OCI-LY3 (cell line): ENCODE measurements around the gene MAP4K5.

Source experiments
- H2AFZ ChIP-seq: fragments of 200-600, 300-600 bp; shearing (Covaris generic); 2 replicates; pipeline ENCODE4 v1.6.0; 2014; ENCODE audit warnings: antibody characterized with exemption, low read depth, low read length
- H3K27ac ChIP-seq: fragments of 200-600, 300-600 bp; sonication (generic); 2 replicates; pipeline ENCODE4 v1.5.1; 2014; ENCODE audit warnings: mild to moderate bottlenecking, low read length, moderate library complexity, mixed read lengths
- H3K27me3 ChIP-seq: fragments of 200-600, 300-600 bp; sonication (generic); 2 replicates; pipeline ENCODE4 v1.6.1; 2014; ENCODE audit warnings: low read depth, low read length, mixed read lengths
- H3K36me3 ChIP-seq: fragments of 200-600, 300-600 bp; sonication (generic); replicated peaks from 2 replicates; pipeline ENCODE3; 2014; ENCODE audit warnings: low read depth, low read length, mixed read lengths
- H3K4me1 ChIP-seq: fragments of 300-600, 200-600 bp; sonication (generic); 2 replicates; pipeline ENCODE4 v1.6.1; 2014; ENCODE audit warnings: low read length, mixed read lengths
- H3K4me2 ChIP-seq: fragments of 200-600, 300-600 bp; sonication (generic); 2 replicates; pipeline ENCODE4 v1.6.1; 2014; ENCODE audit warnings: low read length, mixed read lengths
- H3K4me3 ChIP-seq: fragments of 300-600, 200-600 bp; sonication (generic); 2 replicates; pipeline ENCODE4 v1.5.1; 2014; ENCODE audit warnings: antibody characterized with exemption, mild to moderate bottlenecking, low read length, moderate library complexity
- H3K79me2 ChIP-seq: fragments of 300-600, 200-600 bp; shearing (Covaris generic); 2 replicates; pipeline ENCODE4 v1.6.1; 2014; ENCODE audit warnings: mild to moderate bottlenecking, low read length, mixed read lengths
- H3K9ac ChIP-seq: fragments of 300-600, 200-600 bp; shearing (Covaris generic); 2 replicates; pipeline ENCODE4 v1.6.0; 2014; ENCODE audit warnings: mild to moderate bottlenecking, low read length, moderate library complexity
- H3K9me3 ChIP-seq: fragments of 200-600, 300-600 bp; shearing (Covaris generic); 2 replicates; pipeline ENCODE4 v1.6.1; 2014; ENCODE audit warnings: low read length, mixed read lengths; ENCODE audit not compliant: insufficient read depth
- H4K20me1 ChIP-seq: fragments of 200-600, 300-600 bp; sonication (generic); 2 replicates; pipeline ENCODE4 v1.6.1; 2016; ENCODE audit warnings: low read length, mixed read lengths; ENCODE audit not compliant: insufficient read depth
- CTCF ChIP-seq: fragments of 200-600, 300-600 bp; sonication (generic); IDR thresholded peaks from 2 replicates; pipeline ENCODE4 v1.5.1; 2014; ENCODE audit warnings: antibody characterized with exemption, low read length, low read depth
- EZH2phosphoT487 ChIP-seq: fragments of 200-600 bp; shearing (Covaris generic); IDR thresholded peaks from 2 replicates; pipeline ENCODE4 v1.6.1; 2018; ENCODE audit warnings: antibody characterized with exemption, mixed run types, low read depth

The MAP4K5 gene

GRCh38 chr14:50469982-50470381 is 62.4 kb downstream of the MAP4K5 start:
- TF ChIP-seq CTCF = no peak
- no peak for TF ChIP-seq EZH2phosphoT487
- Histone ChIP-seq H3K9me3 (peaks cover 47% of the 10 kb centered on the region; the same call in 1 of the 2 replicates), H3K36me3 (peaks cover 87% of the 10 kb centered on the region)

GRCh38 chr14:50462111-50462510 is 70.3 kb downstream of the MAP4K5 start:
- no peak overlapping the region for H3K27ac ChIP-seq
- H3K36me3 ChIP-seq = peaks cover 47% of the 10 kb centered on the region
- no peak overlapping the region for H3K4me3 ChIP-seq
- H3K27me3 ChIP-seq = no peaks in the 10 kb centered on the region
- 0 out of 2 replicates have a peak, but pooled peaks cover 3% of the 10 kb centered on the region for H3K4me1 ChIP-seq
- TF ChIP-seq EZH2phosphoT487 (no peak), CTCF (no peak)
- no peaks in the 10 kb centered on the region for H3K79me2 ChIP-seq
- no peak overlapping the region for H3K9ac ChIP-seq
- no peak overlapping the region for H3K4me2 ChIP-seq
- no peaks in the 10 kb centered on the region for H3K9me3 ChIP-seq
- no peaks in the 10 kb centered on the region for H4K20me1 ChIP-seq
- no peak overlapping the region for H2AFZ ChIP-seq

More at GRCh38 chr14:50469982-50470381, 62.4 kb downstream of the MAP4K5 start:
- H3K27ac ChIP-seq = no peak overlapping the region
- no peaks in the 10 kb centered on the region for H3K79me2 ChIP-seq
- no peak overlapping the region for H3K4me3 ChIP-seq
- no peaks in the 10 kb centered on the region for H3K27me3 ChIP-seq
- no peak overlapping the region for H3K9ac ChIP-seq
- no peak overlapping the region for H3K4me2 ChIP-seq
- no peaks in the 10 kb centered on the region for H3K4me1 ChIP-seq
- no peaks in the 10 kb centered on the region for H4K20me1 ChIP-seq
- no peak overlapping the region for H2AFZ ChIP-seq

- H2AFZ ChIP-seq = no peak overlapping the region
- H3K79me2 ChIP-seq = no peaks in the 10 kb centered on the region
- H3K4me2 ChIP-seq = no peak overlapping the region
- H4K20me1 ChIP-seq = no peaks in the 10 kb centered on the region
- no peak overlapping the region for H3K9ac ChIP-seq
- no peak overlapping the region for H3K4me3 ChIP-seq
- H3K9me3 ChIP-seq = no peaks in the 10 kb centered on the region
- TF ChIP-seq CTCF (no peak), EZH2phosphoT487 (no peak)
- H3K27ac ChIP-seq = no peak overlapping the region
- no peaks in the 10 kb centered on the region for H3K4me1 ChIP-seq
- H3K27me3 ChIP-seq = no peaks in the 10 kb centered on the region
- peaks cover 68% of the 10 kb centered on the region for H3K36me3 ChIP-seq
Observed at GRCh38 chr14:50453869-50454268, 78.5 kb downstream of the MAP4K5 start.

- Histone ChIP-seq H3K4me3 (no peak overlapping the region), H3K9ac (no peak overlapping the region), H3K4me1 (no peaks in the 10 kb centered on the region), H3K36me3 (peaks cover 68% of the 10 kb centered on the region), H2AFZ (no peak overlapping the region), H3K9me3 (no peaks in the 10 kb centered on the region), H3K79me2 (no peaks in the 10 kb centered on the region), H3K27me3 (no peaks in the 10 kb centered on the region), H3K27ac (no peak overlapping the region), H3K4me2 (no peak overlapping the region), H4K20me1 (no peaks in the 10 kb centered on the region)
- TF ChIP-seq CTCF (no peak), EZH2phosphoT487 (no peak)
Observed at GRCh38 chr14:50452979-50453705, 79.2 kb downstream of the MAP4K5 start.
